ENCODE measurements around the gene NCAM2.

NCAM2 gene

GRCh38 chr21:21003701-21004100 lies 5.5 kb downstream of the NCAM2 start:
- Histone ChIP-seq H3K27me3 (no peaks in the 10 kb centered on the region), H3K27ac (no peak overlapping the region), H3K4me1 (peaks cover 0 to 5% (median 1%) of the 10 kb centered on the region in 4 donors), H3K9me3 (no peaks in the 10 kb centered on the region), H3K36me3 (no peaks in the 10 kb centered on the region), H3K4me3 (no peak overlapping the region)
- no peak for DNase-seq
- no peak for TF ChIP-seq CTCF (IDR thresholded peaks at IDR 0.05)
- intact Hi-C loops (cut with DNase I; ENCODE audit: low total_unique reads) = no loop called here

GRCh38 chr21:21007606-21008005 lies 9.4 kb downstream of the NCAM2 start:
- Histone ChIP-seq H3K36me3 (no peaks in the 10 kb centered on the region), H3K9me3 (no peaks in the 10 kb centered on the region), H3K27me3 (no peaks in the 10 kb centered on the region), H3K27ac (no peak overlapping the region), H3K4me1 (no peaks in the 10 kb centered on the region), H3K4me3 (no peak overlapping the region)
- intact Hi-C loops (cut with DNase I; ENCODE audit: low total_unique reads) = no loop called here
- no peak for DNase-seq
- TF ChIP-seq CTCF (IDR thresholded peaks at IDR 0.05) = no peak

GRCh38 chr21:21010228-21010627 lies 12.0 kb downstream of the NCAM2 start:
- TF ChIP-seq CTCF (IDR thresholded peaks at IDR 0.05) = no peak

GRCh38 chr21:21010698-21011097 lies 12.5 kb downstream of the NCAM2 start:
- H3K36me3 ChIP-seq = no peaks in the 10 kb centered on the region
- H3K4me1 ChIP-seq = no peaks in the 10 kb centered on the region
- no peaks in the 10 kb centered on the region for H3K27me3 ChIP-seq
- no peak overlapping the region for H3K4me3 ChIP-seq
- no peak for TF ChIP-seq CTCF (IDR thresholded peaks at IDR 0.05)
- no peaks in the 10 kb centered on the region for H3K9me3 ChIP-seq
- intact Hi-C loops (cut with DNase I; ENCODE audit: low total_unique reads) = no loop called here
- H3K27ac ChIP-seq = no peak overlapping the region
- DNase-seq = no peak

More at GRCh38 chr21:21010228-21010627, 12.0 kb downstream of the NCAM2 start:
- Histone ChIP-seq H3K36me3 (no peaks in the 10 kb centered on the region), H3K27ac (no peak overlapping the region), H3K9me3 (no peaks in the 10 kb centered on the region), H3K4me3 (no peak overlapping the region), H3K27me3 (no peaks in the 10 kb centered on the region), H3K4me1 (no peaks in the 10 kb centered on the region)
- DNase-seq = no peak
- intact Hi-C loops (cut with DNase I; ENCODE audit: low total_unique reads) = no loop called here

- Histone ChIP-seq H3K4me1 (no peaks in the 10 kb centered on the region), H3K27me3 (no peaks in the 10 kb centered on the region), H3K36me3 (no peaks in the 10 kb centered on the region), H3K9me3 (no peaks in the 10 kb centered on the region), H3K4me3 (no peak overlapping the region), H3K27ac (no peak overlapping the region)
- TF ChIP-seq CTCF (IDR thresholded peaks at IDR 0.05) = no peak
- intact Hi-C loops (cut with DNase I; ENCODE audit: low total_unique reads) = no loop called here
- DNase-seq = no peak
Measured at GRCh38 chr21:21018821-21019220, 20.6 kb downstream of the NCAM2 start.

GRCh38 chr21:21019681-21020080 lies 21.5 kb downstream of the NCAM2 start:
- no peak overlapping the region for H3K4me3 ChIP-seq
- no peaks in the 10 kb centered on the region for H3K9me3 ChIP-seq
- intact Hi-C loops (cut with DNase I; ENCODE audit: low total_unique reads) = no loop called here
- TF ChIP-seq CTCF (IDR thresholded peaks at IDR 0.05) = no peak
- no peaks in the 10 kb centered on the region for H3K36me3 ChIP-seq
- no peaks in the 10 kb centered on the region for H3K27me3 ChIP-seq
- DNase-seq = no peak
- no peaks in the 10 kb centered on the region for H3K4me1 ChIP-seq
- no peak overlapping the region for H3K27ac ChIP-seq

Measured in tibial artery (tissue), 4 donors.